ENCODE data around the gene FOXP1.
A peak's percentile ranks its signal among the peaks of the same experiment; 100 is the strongest.

FOXP1 gene

DNA sequence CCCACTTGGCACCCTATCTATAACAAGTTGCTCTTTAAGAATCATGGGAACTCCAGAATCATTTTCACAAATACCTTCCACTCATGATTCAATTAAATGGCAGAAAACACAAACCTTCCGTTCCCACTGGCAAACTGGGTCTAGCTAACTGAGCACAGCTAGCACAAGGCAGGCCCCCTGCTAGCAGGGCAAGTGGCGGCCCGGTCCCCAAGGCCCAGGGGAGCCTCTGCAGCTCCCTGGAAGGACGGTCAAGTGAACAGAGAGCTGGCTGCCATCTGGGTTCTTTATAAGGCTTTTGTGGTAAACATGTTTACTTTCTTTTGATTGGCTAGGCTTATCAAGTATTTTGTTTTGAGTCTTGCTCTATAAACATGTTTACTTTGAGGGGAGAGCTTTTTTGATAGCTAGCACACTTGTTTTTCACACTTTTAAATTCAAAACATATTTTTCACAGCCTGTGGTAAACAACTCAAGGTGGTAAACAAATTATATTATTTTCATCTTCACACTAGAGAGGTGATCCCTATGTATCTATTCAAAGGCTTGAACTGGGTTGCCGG, 81.4 kb downstream of the FOXP1 start:
- DNase-seq = no peak

DNA sequence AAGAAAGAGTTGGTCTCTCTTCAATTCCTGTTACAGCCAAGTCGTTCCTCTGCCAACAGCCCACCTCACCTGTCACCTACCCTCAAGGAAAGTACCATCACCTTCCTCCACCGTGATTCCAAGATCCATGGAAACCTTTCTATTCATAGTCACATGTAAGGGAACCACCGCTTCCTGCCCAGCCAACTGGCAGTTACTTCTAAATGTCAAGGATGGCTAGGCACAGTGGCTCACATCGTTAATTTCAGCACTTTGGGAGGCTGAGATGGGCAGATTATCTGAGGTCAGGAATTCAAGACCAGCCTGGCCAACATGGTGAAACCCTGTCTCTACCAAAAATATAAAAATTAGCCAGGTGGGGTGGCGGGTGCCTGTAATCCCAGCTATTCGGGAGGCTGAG, 82.8 kb downstream of the FOXP1 start:
- no peak for DNase-seq

DNA sequence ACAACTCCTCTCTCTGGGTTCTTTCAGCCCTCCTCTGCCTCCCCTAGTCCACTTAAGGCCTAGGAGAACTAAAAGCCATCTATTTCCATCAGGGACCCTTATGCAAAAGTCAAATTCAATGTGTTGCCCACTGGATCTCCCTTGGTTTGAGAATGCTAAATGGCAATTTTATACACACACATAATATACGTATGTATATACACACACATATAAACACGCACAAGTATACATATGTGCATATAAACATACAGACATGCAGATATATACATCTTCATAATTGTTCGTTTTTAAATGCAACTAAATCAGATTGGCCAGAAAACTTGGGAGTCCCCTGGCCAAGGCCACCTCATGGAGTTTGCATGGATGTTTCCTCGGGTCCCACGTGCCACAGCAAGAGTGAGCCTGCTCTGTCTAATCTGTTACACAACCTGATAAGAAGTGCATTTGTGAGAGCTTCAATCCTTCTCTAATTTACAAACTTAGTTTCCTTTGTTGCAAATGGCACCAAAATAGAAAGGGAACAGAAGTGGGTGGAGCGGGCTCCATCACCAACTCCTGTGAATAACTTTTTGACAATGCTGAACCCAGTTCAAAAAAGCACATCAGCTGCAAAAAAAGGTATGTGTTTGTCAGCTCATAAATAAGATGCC, 84.2 kb downstream of the FOXP1 start:
- no peak for DNase-seq

DNA sequence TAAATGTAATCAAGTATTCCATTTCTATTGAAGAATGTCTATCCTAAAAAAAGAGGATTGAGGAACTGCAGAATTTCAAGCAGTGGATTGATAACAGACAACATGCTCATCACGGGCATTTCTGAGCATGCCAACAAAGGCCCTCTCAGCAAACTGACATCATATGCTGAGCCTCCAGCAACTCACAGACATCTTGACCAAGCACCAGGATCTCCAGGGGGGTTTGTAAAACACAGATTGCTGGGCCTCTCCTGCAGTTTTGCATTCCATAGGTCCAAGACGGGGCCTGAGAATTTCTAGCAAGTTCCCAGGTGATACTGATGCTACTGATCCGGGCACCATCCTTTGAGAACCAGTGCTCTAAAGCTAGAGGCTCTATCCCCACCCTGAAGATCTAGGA, 85.0 kb downstream of the FOXP1 start:
- no peak for DNase-seq

DNA sequence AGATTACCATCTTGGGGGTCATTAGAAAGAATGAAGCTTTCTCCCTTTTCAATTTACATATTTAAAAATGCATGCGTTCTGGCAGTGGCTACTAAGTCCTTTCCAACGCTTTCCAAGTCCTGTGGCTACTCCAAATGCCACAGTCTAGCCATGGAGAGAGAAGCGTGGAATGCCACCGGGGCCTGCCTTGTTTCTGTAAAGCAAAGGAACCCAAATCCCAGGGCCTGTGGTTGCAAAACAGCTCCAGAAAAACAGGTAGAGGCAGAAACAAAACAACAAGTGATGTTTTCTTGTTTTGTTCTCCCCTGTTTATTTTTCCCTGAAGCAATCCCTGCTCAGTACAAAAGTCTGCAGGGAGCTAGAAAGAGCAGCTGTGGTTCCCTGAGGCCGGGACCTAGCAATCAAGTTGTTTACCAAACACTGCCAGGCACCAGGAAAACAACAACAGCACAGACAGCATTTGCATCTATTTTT, 85.5 kb downstream of the FOXP1 start:
- no peak for DNase-seq

DNA sequence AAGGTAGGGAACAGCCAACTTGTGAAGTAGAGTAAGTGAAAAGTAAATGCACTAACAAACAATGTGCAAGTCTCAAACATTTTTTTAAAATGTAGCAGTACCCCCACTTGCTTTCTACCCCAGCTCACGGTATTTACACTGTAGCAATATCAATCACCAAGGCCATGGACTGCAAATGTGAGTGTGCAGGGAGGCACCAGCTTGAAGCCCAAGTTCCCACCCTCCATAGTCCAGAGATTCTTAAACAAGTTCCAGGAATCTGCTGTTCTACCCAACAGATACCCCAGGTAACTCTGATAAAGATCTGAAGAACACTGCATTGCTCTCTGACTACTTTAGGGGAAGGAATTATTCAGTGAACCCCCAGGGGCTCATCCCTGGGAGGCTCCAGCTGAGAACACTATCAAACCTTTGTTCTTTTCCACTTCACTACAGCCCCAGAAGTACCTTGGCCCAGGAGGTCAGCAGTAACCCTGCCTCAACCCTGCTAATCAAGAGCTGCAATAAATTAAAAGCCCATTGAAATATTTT, 86.1 kb downstream of the FOXP1 start:
- no peak for DNase-seq

DNA sequence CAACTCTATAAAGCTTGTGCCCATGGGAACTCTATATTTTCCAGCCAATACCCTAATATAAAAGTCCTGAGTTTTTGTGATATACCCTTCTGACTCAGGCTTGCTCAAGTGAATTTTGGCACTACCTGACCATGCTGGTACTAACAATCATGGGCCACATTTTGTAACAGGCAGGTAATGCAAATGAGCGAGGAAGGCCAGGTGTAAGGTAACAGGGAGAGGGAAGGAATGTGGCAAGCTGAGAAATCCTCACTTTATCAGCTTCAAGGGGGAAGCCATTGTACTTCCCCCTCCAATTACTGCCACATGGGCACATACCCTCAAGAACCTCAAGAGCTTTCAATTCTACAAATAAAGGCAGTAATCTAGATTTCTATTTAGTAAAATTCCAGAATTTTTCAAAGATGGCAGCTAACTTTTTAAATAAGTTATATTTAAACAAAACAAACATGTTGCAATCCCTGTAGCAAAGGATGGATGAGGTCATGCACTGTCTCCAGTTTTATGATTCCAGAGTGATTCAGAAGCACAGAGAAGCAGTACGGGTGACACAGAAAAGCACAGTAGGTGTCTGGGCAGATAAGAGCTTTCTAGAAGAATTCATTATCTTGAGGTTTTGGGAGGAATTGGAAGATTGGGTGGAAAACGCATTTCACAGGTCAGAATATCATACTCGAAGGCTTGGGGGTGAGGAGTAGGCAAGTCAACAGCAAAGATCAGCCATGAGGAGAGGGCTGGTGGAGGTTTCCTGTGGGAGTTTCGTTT, 87.6 kb downstream of the FOXP1 start:
- peak; percentile 53 for DNase-seq

DNA sequence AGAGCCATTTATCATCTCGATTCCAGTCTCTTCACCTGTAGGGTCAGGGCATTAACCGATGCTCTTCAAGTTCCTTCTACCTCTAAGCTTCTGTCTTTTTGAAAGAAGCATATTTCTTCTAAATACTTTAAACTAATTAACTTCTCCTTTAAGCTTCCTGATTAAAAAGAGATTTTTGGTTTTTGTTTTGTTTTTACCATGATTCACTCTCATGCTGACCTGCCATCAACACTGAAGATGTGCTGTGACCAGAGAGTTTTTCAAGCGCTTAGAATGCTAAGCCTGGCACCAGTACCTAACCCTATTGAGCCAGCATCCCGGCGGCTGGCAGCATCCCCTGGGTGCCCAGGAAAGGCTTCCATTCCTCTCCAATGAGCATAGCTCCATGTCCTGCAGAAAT, 89.3 kb downstream of the FOXP1 start:
- DNase-seq = no peak

DNA sequence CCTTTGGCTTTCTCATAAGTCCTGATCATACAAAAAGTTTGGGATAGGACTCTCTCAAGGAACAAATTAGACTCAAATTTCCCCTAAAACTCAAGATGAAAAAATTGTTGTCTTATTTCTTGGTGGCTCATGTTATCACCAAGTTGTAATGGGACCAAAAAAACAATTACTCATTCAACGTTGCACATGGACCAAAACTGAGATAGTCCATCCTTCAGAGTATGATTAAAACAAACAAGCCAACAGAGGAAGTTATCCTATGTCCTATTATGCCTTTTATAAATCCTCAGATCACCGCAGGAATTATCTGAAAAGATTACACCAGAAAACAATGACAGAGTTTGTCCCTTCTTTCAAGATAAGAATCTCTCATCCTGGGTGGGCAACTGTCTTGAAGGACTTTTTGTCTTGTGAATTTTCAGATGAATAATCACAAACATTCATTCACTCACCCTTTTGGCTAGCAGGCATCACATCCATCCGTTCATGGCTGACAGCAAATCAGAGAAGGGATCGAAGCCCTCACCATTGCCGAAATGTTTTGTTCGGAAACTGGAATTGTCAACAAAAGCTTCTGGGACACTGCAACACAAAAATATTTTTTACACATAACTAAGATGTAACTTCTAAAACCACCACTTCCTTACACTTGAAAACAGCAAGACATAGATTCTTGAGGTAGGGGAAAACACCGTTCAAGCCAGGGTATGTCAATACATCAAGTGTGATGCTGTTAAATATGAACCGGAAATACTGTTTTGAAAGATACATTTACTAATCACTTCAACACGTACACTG, 90.4 kb downstream of the FOXP1 start:
- DNase-seq = no peak

DNA sequence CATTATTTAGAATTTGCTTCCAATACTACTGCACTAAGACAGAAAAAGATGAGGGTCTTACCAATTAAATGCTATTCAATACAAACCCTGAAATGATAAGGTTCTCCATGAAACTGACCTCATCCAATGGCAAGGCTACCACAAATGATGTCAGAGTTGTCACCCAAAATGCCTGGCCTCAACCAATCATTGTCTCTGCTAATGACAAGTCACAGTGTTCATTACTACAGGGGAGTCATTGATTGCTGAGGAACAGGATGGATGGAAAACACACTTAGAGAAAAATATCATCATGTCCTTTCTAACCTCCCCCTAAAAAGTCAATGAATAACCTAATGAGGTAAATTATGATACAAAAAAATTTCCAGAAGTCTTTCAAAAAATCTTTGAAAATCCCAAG, 91.0 kb downstream of the FOXP1 start:
- DNase-seq = no peak

DNA sequence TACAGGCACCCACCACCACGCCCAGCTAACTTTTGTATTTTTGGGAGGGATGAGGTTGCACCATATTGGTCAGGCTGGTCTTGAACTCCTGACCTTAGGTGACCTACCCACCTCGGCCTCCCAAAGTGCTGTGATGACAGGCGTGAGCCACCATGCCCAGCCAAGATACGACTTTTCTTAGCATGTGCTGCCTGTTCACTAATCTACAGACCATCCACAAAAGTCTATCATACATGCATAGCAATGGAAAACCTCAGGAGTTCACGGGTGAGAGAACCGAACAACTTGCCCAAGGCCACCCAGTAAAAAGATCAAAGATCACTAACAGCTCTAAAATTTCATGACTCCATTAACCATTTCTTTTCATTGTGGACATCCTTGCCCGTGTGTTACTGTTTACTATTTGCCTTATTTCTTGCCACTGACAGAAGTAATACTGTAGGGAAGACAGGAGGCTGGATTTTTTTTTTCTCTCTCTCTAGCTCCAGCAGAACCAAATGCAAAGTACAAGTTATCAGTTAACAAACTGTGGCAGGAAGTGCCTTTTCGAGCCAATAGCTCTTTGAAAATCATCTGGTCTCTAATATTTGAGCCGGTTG, 92.3 kb downstream of the FOXP1 start:
- no peak for DNase-seq

DNA sequence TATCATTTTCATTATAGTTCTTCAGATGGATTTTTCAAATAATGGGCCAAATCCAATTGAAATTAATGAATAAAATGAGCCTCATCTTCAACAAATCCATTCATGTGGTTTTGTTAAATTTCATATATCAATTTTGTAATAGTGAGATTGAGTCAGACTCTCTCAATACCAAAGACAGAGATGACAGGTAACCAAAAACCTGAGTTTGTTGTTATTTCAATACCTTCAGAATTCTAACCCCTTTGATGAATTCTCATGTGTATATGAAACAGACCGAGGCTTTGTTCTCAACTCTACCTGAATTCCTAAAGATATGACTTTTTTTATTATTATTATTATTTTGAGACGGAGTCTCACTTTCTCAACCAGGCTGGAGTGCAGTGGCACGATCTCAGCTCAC, 92.8 kb downstream of the FOXP1 start:
- DNase-seq = no peak

DNA sequence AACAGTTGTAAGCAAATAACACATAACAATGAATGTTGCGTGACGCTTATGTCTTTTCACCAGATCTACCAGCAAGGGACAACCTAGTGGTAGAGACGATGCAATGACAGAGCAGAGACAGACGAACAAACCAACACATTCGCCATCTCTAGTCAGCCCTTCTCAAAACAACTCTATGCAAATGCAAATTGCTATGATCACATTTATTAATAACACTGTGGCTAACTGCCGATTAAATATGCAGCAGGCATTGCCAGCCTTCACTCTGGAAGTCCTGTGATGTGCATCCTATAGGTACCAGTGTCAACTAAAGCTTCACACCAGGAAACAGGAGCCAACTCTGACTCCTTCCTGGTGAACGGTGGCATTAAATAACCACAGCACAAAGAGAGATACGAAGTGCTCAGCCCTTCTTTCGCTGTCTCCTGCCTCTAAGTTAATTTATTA, 94.2 kb downstream of the FOXP1 start:
- no peak for DNase-seq

DNA sequence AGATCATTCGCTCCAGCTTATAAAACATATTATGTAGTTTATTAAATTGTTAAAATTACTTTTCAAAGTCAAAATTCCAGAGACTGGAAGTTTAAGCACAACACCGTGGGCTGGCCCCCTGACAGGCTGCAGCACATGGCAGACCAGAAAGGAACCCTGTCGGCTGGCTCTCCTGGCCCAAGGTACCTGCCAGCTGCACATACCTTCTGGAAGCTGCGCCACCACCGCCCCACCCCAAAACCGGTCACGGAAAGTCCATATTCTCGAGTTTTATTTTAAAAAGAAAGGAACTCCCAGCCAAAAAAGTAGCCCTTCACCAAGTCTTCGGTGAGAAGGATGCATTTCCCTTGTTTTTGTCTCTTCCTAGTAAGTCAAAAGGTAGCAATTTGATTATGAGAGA, 94.6 kb downstream of the FOXP1 start:
- no peak for DNase-seq

DNA sequence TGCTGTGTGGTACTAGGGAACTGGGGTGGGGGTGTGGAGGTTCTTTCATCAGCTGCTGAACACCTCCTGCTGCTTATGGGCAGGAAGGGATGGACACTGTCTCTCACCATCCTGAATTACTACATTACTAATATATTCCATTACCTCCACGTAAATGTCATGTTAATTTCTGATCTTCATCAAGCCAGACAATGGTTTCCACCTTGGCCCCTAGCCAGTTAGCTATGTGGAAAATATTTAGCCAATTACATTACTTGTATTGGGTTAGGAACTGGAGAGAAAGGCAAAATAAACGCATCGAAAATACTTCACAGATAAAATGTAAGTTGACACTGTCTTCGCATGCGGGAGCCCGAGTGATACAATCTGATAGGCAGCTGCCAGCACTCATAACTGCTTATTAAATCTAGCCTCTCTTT, 95.1 kb downstream of the FOXP1 start:
- DNase-seq = no peak

DNA sequence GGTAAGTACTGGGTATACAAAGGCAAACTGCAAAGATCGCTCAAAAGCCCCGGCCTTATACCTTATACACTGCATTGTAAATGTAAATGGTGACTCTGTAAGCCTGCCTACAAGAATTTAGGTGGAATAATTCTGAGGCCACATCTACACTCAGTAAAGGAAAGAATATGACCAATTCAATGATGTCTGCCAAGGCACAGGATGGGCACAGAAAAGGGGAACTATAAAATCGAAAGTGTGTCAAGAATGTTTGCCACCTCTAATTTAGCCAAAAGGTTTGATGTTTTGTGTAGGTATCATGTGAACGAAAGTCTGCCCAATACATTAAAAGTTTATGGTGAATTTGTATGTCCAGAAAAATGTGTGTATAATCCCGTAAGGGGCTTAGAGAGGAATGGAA, 96.1 kb downstream of the FOXP1 start:
- DNase-seq = no peak

DNA sequence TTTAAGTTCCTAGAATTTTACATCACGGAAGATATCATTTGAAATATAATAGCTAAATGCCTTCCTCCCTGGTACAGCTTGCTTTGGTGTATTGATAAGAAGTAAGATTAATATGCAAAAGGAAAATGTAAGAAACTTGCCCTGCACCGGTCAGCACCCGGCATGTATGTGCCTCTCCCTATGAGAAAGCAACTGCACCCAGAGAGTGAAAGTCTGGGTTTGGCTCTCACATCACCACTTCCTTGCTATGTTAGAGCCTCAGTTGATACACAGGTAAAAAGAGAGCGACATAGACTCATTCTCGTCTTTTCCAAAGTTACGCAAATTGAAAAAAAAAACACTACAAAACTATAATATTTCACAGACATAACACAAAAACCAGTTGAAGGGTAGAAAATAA, 96.7 kb downstream of the FOXP1 start:
- DNase-seq = peak; percentile 47

DNA sequence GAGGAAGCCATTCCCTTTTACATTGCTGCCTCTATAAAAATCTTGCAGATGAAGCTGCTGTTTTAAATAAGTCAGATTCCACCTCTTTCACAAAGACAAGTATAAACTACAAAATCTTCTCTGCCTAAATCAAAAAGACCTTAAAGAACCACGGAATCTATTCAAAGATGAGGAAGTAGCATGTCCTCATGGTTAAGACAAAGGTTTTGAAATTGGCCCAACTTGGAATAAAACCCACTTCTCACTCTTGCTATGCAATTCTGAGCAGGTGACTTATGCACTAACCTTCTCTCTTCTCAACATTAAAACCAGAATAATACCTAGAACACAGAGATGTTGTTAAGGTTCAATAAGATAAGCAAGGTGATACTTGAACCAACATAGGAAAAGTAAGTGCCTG, 97.6 kb downstream of the FOXP1 start:
- DNase-seq = no peak

DNA sequence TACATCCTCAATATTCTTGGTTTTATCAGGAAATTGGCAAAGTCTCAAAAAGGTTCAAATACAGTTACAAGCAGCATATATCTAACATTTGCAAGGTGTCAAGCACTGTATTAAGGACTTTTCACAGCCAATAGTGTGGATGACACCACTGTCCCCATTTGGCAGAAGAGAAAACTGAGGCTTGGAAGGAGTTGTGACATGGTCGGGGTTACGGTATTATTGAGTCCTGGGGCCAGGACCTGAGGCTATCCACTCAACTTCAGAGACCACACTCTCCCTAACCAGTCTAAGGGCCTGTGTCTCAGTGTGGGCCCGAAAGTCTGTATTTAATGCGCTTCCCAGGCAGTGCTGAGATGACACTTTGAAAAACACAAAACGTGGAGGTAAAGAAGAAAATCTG, 99.1 kb downstream of the FOXP1 start:
- DNase-seq = no peak

DNA sequence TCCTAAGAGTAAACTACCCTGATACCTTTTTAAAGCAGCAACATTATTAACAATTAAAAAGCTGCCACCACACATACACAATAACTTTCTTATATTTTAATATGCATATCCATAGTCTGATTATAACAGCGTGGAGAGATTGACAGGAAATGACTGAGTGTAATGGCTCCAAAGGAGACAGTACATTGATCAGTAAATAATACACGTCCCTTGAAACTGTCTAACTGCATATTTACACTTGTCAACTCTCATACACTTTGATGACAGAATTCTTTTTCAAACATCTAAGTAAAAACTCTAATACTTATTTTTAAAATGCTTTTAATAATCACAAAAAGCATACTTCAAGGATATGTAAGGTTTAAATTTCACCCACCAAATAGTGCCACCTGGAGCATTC, 99.5 kb downstream of the FOXP1 start:
- DNase-seq = no peak

DNA sequence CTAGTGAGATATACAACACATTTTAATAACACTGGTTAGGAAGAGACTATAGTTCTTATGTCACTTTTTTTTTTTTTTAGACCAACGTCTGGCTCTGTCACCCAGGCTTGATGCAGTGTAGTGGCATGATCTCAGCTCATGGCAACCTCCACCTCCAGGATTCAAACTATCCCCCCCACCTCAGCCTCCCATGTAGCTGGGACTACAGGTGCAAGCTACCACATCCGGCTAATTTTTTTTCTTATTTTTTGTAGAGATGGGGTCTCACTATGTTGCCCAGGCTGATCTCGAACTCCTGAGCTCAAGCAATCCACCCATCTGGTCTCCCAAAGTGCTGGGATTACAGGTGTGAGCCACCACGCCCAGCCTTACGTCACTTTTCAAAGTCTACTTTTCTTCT, 100.8 kb downstream of the FOXP1 start:
- no peak for DNase-seq

DNA sequence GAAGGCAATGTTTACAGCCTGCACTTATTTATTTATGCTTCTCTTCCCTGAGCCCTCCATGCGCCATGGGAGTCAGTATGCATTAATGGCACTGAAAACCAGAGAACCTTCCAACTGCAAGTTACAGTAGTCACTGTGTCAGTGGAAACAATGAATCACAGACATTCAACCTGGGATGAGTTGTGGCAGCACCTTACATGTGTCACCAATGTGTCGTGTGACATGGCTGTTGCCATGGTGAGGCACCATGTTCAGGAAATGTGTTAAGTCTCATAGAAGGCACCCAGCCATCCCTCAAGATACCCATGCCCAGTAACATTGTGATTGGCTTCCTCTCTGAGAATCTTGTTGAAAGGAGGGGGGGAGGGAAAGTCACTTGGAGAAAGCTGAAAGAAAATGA, 105.0 kb downstream of the FOXP1 start:
- DNase-seq = peak; percentile 74

DNA sequence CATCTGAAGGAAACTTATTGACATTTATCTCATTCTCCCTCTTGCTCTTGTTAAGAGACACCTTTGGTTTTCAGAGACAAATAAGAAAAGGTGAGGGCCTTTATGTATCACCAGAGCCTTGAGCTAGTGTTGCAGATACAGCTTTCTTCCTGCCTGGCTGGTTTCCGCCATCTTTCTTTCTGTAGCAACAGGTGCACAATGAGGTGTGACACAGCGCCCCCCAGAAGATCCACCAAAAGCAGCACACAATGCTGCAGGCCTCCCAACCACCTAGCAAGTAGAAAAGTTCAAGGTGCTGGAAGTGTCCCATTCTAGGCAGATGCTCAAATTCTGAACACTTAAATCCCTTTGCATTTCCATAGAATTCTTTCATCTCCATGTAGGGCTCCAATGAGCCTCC, 106.6 kb downstream of the FOXP1 start:
- DNase-seq = no peak

Data from stimulated activated CD8-positive, alpha-beta memory T cell treated with anti-CD3 and anti-CD28 coated beads, Interleukin-4, amount 100 ng/mL, for 48 hours (primary cell).